Hepatocyte (in vitro differentiated cells): ENCODE measurements around the gene CEP131.

Source experiments
- EZH2 ChIP-seq: fragments of 200-600 bp; sonication (generic); IDR thresholded peaks from 2 replicates; pipeline ENCODE4 v1.6.1; 2016; ENCODE audit warnings: antibody characterized with exemption, mild to moderate bottlenecking, borderline replicate concordance
- TF ChIP-seq, protein P1 (sequence below): fragments of 200-600 bp; sonication (generic); IDR thresholded peaks from 2 replicates; pipeline ENCODE4 v1.5.1; 2016; ENCODE audit warnings: antibody characterized with exemption, mild to moderate bottlenecking; ENCODE audit not compliant: poor library complexity

DNA sequence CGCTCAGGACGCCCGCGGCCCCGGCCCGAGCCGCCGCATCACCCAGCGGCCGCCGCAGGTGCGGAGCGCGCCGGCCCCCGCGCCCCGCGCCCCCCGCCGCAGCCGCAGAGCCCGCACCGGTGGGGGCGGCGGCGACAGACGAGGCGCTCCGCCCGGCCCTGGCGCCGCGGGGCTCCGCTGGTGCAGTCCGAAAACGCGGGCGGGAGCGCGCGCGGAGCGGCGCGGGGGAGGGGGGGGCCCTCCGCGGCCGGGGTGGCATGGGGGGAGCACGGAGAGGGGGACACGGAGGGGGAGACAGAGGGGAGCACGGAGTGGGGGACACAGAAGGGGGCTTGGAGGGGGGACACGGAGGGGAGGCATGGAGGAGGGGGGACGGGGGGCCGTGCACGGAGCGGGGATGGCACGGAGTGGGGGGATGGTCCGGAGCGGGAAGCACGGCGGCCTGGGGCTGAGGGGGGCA, 56.7 kb downstream of the CEP131 start, which contains the start of gene AATK:
- TF ChIP-seq, protein P1, sequence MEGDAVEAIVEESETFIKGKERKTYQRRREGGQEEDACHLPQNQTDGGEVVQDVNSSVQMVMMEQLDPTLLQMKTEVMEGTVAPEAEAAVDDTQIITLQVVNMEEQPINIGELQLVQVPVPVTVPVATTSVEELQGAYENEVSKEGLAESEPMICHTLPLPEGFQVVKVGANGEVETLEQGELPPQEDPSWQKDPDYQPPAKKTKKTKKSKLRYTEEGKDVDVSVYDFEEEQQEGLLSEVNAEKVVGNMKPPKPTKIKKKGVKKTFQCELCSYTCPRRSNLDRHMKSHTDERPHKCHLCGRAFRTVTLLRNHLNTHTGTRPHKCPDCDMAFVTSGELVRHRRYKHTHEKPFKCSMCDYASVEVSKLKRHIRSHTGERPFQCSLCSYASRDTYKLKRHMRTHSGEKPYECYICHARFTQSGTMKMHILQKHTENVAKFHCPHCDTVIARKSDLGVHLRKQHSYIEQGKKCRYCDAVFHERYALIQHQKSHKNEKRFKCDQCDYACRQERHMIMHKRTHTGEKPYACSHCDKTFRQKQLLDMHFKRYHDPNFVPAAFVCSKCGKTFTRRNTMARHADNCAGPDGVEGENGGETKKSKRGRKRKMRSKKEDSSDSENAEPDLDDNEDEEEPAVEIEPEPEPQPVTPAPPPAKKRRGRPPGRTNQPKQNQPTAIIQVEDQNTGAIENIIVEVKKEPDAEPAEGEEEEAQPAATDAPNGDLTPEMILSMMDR, result no peak
- no peak for TF ChIP-seq EZH2
